ENCODE results near the gene PAPSS1.
"Not testable (repeated sequence)": the region's sequence is repeated elsewhere in the genome, so short reads cannot be mapped to it uniquely, and the experiment has no call there.

The PAPSS1 gene

GRCh38 chr4:107714256-107714655, 5.8 kb downstream of the PAPSS1 start:
- Histone ChIP-seq H3K4me1 (ENCODE audit: insufficient read depth, low read length) (peaks cover 9% of the 10 kb centered on the region; the same call in 1 of the 2 replicates), H3K9ac (ENCODE audit: low read depth, low read length) (no peak overlapping the region), H3K9me3 (ENCODE audit: control insufficient read depth, insufficient read depth, low read length) (no peaks in the 10 kb centered on the region), H3K36me3 (ENCODE audit: insufficient read depth, low read length) (no peaks in the 10 kb centered on the region)

DNA sequence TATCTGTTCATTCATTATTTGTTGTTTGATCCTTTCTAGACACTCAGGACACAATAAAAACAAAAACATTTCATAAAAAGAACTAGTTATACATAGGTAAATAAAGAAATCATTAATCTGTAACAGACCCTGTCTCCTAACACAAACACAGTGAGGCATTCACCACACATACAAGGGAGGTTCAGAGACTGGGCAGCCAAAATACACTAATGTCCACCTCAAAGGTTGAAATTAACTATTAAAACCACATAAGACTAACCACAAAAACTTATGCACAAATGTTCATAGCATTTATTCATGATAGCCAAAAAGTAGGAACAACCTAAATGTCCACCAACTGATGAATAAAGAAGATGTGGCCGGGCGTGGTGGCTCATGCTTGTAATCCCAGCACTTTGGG, 7.8 kb downstream of the PAPSS1 start:
- Histone ChIP-seq H3K9ac (ENCODE audit: low read depth, low read length) (no peak overlapping the region), H3K36me3 (ENCODE audit: insufficient read depth, low read length) (no peaks in the 10 kb centered on the region), H3K9me3 (ENCODE audit: control insufficient read depth, insufficient read depth, low read length) (no peaks in the 10 kb centered on the region), H3K4me1 (ENCODE audit: insufficient read depth, low read length) (peaks cover 3% of the 10 kb centered on the region; the same call in 1 of the 2 replicates)

DNA sequence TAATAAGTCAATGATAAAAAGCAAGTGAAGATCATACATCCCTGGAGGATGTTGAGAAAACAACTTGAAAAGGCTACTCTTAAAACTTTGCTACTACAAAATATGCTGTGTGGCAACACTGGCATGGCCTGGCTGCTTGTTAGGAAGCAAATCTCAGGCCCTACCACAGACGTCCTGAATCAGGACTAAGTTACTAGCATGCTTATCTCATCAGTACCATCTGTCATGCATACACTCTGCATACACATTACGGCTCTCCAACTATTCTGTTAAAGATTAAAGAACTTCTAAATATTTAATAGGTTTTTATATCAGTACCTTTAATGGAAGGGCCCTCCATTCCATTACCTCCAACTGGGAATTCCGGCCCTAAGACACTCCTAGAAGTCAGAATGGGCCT, 8.2 kb downstream of the PAPSS1 start:
- Histone ChIP-seq H3K9ac (ENCODE audit: low read depth, low read length) (no peak overlapping the region), H3K36me3 (ENCODE audit: insufficient read depth, low read length) (no peaks in the 10 kb centered on the region), H3K4me1 (ENCODE audit: insufficient read depth, low read length) (peaks cover 3% of the 10 kb centered on the region; the same call in 1 of the 2 replicates), H3K9me3 (ENCODE audit: control insufficient read depth, insufficient read depth, low read length) (no peaks in the 10 kb centered on the region)

GRCh38 chr4:107710493-107711459, 9.3 kb downstream of the PAPSS1 start:
- no peaks in the 10 kb centered on the region for H3K4me1 ChIP-seq (ENCODE audit: insufficient read depth, low read length)
- H3K9ac ChIP-seq (ENCODE audit: low read depth, low read length) = no peak overlapping the region

GRCh38 chr4:107709916-107710315, 10.1 kb downstream of the PAPSS1 start:
- H3K9me3 ChIP-seq (ENCODE audit: control insufficient read depth, insufficient read depth, low read length) = peaks cover 10% of the 10 kb centered on the region
- H3K36me3 ChIP-seq (ENCODE audit: insufficient read depth, low read length) = peaks cover 3% of the 10 kb centered on the region; the same call in 1 of the 2 replicates
- no peaks in the 10 kb centered on the region for H3K4me1 ChIP-seq (ENCODE audit: insufficient read depth, low read length)
- H3K9ac ChIP-seq (ENCODE audit: low read depth, low read length) = no peak overlapping the region

More at GRCh38 chr4:107710493-107711459, 9.3 kb downstream of the PAPSS1 start:
- peaks cover under 1% of the 10 kb centered on the region; the same call in 1 of the 2 replicates for H3K36me3 ChIP-seq (ENCODE audit: insufficient read depth, low read length)
- H3K9me3 ChIP-seq (ENCODE audit: control insufficient read depth, insufficient read depth, low read length) = peaks cover 3% of the 10 kb centered on the region; the same call in 1 of the 2 replicates

GRCh38 chr4:107708225-107708624, 11.8 kb downstream of the PAPSS1 start:
- H3K9me3 ChIP-seq (ENCODE audit: control insufficient read depth, insufficient read depth, low read length) = peaks cover 10% of the 10 kb centered on the region
- no peaks in the 10 kb centered on the region for H3K4me1 ChIP-seq (ENCODE audit: insufficient read depth, low read length)
- H3K9ac ChIP-seq (ENCODE audit: low read depth, low read length) = no peak overlapping the region
- peaks cover 3% of the 10 kb centered on the region; the same call in 1 of the 2 replicates for H3K36me3 ChIP-seq (ENCODE audit: insufficient read depth, low read length)

GRCh38 chr4:107705742-107706556, 14.1 kb downstream of the PAPSS1 start:
- H3K4me1 ChIP-seq (ENCODE audit: insufficient read depth, low read length) = no peaks in the 10 kb centered on the region
- H3K36me3 ChIP-seq (ENCODE audit: insufficient read depth, low read length) = peaks cover 5% of the 10 kb centered on the region; the same call in 1 of the 2 replicates
- peaks cover 10% of the 10 kb centered on the region for H3K9me3 ChIP-seq (ENCODE audit: control insufficient read depth, insufficient read depth, low read length)
- no peak overlapping the region for H3K9ac ChIP-seq (ENCODE audit: low read depth, low read length)

DNA sequence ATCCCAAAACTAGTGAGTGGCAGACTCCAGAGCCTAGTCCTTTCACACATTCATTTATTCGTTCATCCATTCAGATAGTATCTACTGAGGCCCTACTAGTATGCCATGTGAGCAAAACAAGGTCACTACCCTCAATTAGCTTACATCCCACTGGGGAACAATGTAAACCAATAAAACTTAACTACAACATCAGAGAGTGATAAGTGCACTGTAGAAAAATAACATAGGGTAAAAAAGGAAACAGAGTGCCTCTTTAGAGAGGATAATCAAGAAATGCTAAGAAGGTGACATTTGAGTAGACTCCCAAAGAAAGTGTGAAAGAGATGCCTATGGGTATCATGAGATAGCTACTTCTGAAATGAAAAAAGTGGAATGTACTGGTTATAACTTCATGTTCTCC, 18.5 kb downstream of the PAPSS1 start:
- H3K4me1 ChIP-seq (ENCODE audit: insufficient read depth, low read length) = peaks cover 5% of the 10 kb centered on the region; the same call in 1 of the 2 replicates
- no peak overlapping the region for H3K9ac ChIP-seq (ENCODE audit: low read depth, low read length)
- H3K9me3 ChIP-seq (ENCODE audit: control insufficient read depth, insufficient read depth, low read length) = peaks cover 10% of the 10 kb centered on the region
- H3K36me3 ChIP-seq (ENCODE audit: insufficient read depth, low read length) = peaks cover 11% of the 10 kb centered on the region

DNA sequence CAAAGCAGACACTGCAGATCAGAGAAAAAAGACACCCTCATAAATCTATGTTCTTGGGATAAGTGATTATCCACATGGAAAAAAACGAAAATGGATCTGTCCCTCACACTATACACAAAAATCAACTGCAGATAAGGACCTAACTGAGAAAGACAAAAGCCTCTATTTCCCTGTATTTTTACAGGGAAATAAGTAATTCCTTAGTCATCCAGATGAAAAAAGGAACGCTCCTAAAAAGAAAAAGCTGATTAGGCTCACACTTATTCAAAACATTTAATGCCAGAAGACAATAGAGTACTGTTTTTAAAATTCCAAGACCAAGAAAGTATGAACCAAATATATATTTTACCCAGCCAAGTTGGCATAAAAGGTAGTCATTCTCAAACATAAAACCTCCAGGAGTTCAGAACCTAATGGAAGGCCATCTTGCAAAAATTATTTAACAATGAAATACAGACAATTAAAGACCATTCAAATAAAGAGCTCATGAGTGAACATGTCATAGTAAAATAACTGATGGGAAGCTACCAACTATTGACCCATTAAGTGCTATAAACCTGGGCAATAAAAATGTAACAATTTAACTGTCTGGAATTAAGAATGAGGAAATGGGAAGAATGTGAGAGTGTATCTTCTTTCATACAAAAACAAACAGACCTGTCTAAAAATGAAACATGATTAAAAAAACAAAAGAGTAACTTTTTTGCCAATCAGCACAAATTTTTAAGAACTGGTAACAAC, 20.4 kb downstream of the PAPSS1 start:
- H3K9ac ChIP-seq (ENCODE audit: low read depth, low read length) = no peak overlapping the region
- H3K4me1 ChIP-seq (ENCODE audit: insufficient read depth, low read length) = peaks cover 5% of the 10 kb centered on the region; the same call in 1 of the 2 replicates
- H3K9me3 ChIP-seq (ENCODE audit: control insufficient read depth, insufficient read depth, low read length) = no peaks in the 10 kb centered on the region
- peaks cover 9% of the 10 kb centered on the region; the same call in 1 of the 2 replicates for H3K36me3 ChIP-seq (ENCODE audit: insufficient read depth, low read length)

DNA sequence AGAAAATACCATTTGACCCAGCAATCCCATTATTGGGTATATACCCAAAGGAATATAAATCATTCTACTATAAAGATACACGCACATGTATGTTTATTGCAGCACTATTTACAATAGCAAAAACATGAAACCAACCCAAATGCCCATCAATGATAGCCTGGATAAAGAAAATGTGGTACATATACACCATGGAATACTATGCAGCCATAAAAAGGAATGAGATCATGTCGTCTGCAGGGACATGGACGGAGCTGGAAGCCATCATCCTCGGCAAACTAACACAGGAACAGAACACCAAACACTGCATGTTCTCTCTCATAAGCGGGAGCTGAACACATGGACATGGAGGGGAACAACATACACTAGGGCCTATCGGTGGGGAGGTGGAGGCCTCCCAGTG, 23.8 kb downstream of the PAPSS1 start:
- H3K4me1 ChIP-seq (ENCODE audit: insufficient read depth, low read length); H3K9me3 ChIP-seq (ENCODE audit: control insufficient read depth, insufficient read depth, low read length); H3K9ac ChIP-seq (ENCODE audit: low read depth, low read length); H3K36me3 ChIP-seq (ENCODE audit: insufficient read depth, low read length): not testable (repeated sequence)

GRCh38 chr4:107693132-107693531, 26.9 kb downstream of the PAPSS1 start:
- Histone ChIP-seq H3K9me3 (ENCODE audit: control insufficient read depth, insufficient read depth, low read length) (no peaks in the 10 kb centered on the region), H3K36me3 (ENCODE audit: insufficient read depth, low read length) (no peaks in the 10 kb centered on the region), H3K9ac (ENCODE audit: low read depth, low read length) (no peak overlapping the region), H3K4me1 (ENCODE audit: insufficient read depth, low read length) (peaks cover 3% of the 10 kb centered on the region; the same call in 1 of the 2 replicates)

DNA sequence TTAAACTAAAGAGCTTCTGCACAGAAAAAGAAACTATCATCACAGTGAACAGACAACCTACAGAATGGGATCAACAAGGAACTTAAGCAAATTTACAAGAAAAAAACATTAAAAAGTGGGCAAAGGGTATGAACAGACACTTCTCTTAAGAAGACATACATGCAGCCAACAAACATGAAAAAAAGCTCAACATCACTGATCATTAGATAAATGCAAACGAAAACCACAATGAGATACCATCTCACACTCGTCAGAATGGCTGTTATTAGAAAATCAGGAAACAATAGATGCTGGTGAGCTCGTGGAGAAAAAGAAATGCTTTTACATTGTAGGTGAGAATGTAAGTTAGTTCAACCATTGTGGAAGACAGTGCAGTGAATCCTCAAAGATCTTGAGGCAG, 27.8 kb downstream of the PAPSS1 start:
- H3K9me3 ChIP-seq (ENCODE audit: control insufficient read depth, insufficient read depth, low read length) = no peaks in the 10 kb centered on the region
- no peaks in the 10 kb centered on the region for H3K36me3 ChIP-seq (ENCODE audit: insufficient read depth, low read length)
- no peak overlapping the region for H3K9ac ChIP-seq (ENCODE audit: low read depth, low read length)
- peaks cover 10% of the 10 kb centered on the region; the same call in 1 of the 2 replicates for H3K4me1 ChIP-seq (ENCODE audit: insufficient read depth, low read length)

GRCh38 chr4:107691378-107691777, 28.7 kb downstream of the PAPSS1 start:
- Histone ChIP-seq H3K4me1 (ENCODE audit: insufficient read depth, low read length) (peaks cover 10% of the 10 kb centered on the region; the same call in 1 of the 2 replicates), H3K9ac (ENCODE audit: low read depth, low read length) (no peak overlapping the region), H3K36me3 (ENCODE audit: insufficient read depth, low read length) (no peaks in the 10 kb centered on the region), H3K9me3 (ENCODE audit: control insufficient read depth, insufficient read depth, low read length) (no peaks in the 10 kb centered on the region)
